HG02885 (cell line): ENCODE data around the gene IQCM.
"Not testable (repeated sequence)": the region's sequence is repeated elsewhere in the genome, so short reads cannot be mapped to it uniquely, and the experiment has no call there.

Source experiments
- ATAC-seq: cut with Tn5 transposase; IDR thresholded peaks from one replicate; pipeline ENCODE4 v1.9.1; 2021; ENCODE audit warnings: mild to moderate bottlenecking; ENCODE audit not compliant: unreplicated experiment, poor library complexity

IQCM gene

GRCh38 chr4:149605601-149606378, 209.9 kb downstream of the IQCM start:
- no peak for ATAC-seq

GRCh38 chr4:149604827-149605226, 210.8 kb downstream of the IQCM start:
- ATAC-seq, result no peak

GRCh38 chr4:149595500-149595899, 220.1 kb downstream of the IQCM start:
- no peak for ATAC-seq

- no peak for ATAC-seq
Observed at GRCh38 chr4:149589826-149590225, 225.8 kb downstream of the IQCM start.

- ATAC-seq, result no peak
Observed at GRCh38 chr4:149584722-149585121, 230.9 kb downstream of the IQCM start.

- ATAC-seq, result peak; percentile 48
Observed at GRCh38 chr4:149574971-149575370, 240.7 kb downstream of the IQCM start.

GRCh38 chr4:149572716-149573115, 242.9 kb downstream of the IQCM start:
- ATAC-seq, result no peak

- no peak for ATAC-seq
Observed at GRCh38 chr4:149555799-149556198, 259.8 kb downstream of the IQCM start.

GRCh38 chr4:149555146-149555545, 260.5 kb downstream of the IQCM start:
- ATAC-seq, result no peak

GRCh38 chr4:149553959-149554520, 261.6 kb downstream of the IQCM start:
- no peak for ATAC-seq

GRCh38 chr4:149552601-149553000, 263.0 kb downstream of the IQCM start:
- no peak for ATAC-seq

- no peak for ATAC-seq
Observed at GRCh38 chr4:149549911-149550310, 265.7 kb downstream of the IQCM start.

- no peak for ATAC-seq
Observed at GRCh38 chr4:149534779-149535178, 280.9 kb downstream of the IQCM start.

GRCh38 chr4:149531861-149532260, 283.8 kb downstream of the IQCM start:
- no peak for ATAC-seq

- no peak for ATAC-seq
Observed at GRCh38 chr4:149523039-149523438, 292.6 kb downstream of the IQCM start.

- no peak for ATAC-seq
Observed at GRCh38 chr4:149521611-149522425, 293.8 kb downstream of the IQCM start.

GRCh38 chr4:149518471-149518870, 297.2 kb downstream of the IQCM start:
- ATAC-seq, result no peak

GRCh38 chr4:149513081-149513480, 302.6 kb downstream of the IQCM start:
- ATAC-seq, result no peak

GRCh38 chr4:149512501-149512900, 303.1 kb downstream of the IQCM start:
- no peak for ATAC-seq

- no peak for ATAC-seq
Observed at GRCh38 chr4:149511558-149512298, 303.9 kb downstream of the IQCM start.

GRCh38 chr4:149507309-149507708, 308.3 kb downstream of the IQCM start:
- not testable (repeated sequence) for ATAC-seq
